ENCODE data around the gene UBALD1.
A peak's percentile ranks its signal among the peaks of the same experiment; 100 is the strongest.

The UBALD1 gene

DNA sequence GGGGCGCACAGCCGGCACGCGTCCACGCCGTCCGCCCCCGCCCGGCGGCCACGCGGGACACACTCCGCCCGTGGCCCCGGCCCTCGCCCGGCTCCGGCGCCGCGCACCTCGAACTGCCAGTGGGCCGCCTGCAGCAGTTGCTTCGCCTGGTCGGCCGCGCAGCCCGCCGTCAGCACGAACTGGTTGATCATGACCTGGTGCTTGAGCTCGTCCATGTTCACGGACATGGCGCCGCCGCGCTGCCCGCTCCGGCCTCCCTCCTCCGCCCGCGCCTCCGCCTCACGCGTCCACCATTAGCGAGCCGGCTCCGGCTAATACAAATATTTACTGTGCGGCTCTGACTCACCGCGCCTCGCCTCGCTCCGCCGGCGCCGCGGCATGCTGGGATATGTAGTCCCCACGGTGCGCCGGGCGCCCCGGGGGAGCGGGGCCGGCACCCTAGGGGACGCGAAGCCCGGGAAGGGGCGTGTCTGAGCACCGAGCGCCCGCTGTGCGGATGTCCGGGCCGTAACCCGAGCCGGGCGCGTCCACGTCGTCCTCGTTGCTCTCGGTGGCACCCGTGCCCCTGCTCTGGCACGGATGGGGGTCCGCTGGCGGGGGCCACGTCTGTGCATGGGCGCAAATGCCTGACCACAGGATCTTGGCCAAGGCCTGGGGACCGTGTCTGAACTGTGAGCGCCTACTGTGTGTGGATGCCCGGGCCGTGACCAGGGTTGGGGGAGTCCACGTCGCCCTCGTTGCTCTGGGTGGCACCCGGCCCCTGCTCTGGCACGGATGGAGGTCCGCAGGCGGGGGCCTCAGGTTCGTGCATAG lies at the start of gene UBALD1:
Gene UBALD1 (minus strand): TSS at position 318 of the 813 bp plus-strand sequence. CDS start 91 bp downstream, at position 227.
- DNase-seq (ENCODE audit: low spot score): peak; percentile 70

DNA sequence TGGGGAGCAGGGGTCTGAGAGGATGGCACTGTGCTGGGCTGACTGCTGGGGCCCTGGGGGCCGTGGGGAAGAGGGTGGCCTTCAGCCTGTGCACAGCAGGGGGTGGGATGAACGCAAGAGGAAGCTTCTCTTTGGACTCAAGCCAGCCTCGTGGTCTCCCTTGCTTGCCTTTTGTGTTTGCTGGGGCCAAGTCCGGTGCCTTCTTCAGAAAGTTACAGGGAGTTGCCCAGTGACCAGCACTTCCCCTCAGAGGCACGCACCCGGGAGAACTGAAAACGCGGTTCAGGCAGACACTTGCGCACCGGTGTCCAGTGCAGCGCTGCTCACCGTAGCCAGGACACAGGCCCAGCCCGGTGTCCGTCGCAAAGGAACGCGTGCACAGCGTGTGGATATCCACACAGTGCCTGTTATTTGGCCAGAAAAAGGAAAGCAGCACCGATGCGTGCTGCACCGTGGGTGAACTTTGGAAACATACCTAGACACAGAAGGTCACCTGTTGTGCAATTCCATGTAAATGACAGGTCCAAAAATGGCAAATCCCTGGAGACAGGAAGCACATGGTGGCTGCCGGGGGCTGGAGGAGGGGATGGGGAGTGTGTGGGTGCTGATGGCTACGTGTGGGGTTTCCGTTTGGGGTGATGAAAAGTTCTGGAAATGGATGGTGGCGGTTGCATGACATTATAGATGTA lies 49.2 kb upstream of the UBALD1 start:
- DNase-seq (ENCODE audit: low spot score): no peak

DNA sequence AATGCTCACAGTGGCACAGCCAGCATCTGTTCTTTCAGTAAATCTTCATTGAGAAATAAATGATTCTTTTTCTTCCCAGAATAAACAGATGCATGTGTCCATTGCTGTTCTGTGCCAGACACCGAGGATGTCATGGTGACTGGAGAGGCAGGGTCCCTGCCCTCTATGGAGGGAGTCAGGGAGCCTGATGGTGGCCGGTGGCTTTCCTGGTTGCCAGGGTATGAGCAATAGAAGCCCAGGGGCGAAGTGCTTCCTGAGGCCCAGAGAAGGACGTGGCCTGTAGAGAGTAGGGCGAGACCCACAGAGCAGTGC lies 48.7 kb upstream of the UBALD1 start:
- DNase-seq (ENCODE audit: low spot score): no peak

DNA sequence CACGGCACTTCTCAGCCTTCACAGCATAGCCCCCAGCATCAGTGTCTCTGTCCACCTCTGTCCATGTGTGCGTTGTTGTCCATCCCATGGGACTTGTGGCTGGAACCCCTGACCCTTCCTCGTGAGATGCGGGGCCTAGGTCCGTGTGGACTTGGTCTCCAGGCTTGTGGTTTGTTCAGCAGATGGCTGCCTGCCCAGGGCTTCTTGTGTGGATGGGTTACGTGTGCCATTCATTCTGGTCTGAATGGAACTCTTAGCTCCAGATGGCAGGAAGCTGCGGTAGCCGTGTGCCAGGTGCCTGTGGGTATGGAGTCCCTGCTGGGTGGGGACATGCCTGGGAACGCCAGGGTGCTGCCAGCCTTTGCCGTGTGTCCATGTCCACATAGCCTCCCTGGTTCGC lies 47.0 kb upstream of the UBALD1 start:
- no peak for DNase-seq (ENCODE audit: low spot score)

DNA sequence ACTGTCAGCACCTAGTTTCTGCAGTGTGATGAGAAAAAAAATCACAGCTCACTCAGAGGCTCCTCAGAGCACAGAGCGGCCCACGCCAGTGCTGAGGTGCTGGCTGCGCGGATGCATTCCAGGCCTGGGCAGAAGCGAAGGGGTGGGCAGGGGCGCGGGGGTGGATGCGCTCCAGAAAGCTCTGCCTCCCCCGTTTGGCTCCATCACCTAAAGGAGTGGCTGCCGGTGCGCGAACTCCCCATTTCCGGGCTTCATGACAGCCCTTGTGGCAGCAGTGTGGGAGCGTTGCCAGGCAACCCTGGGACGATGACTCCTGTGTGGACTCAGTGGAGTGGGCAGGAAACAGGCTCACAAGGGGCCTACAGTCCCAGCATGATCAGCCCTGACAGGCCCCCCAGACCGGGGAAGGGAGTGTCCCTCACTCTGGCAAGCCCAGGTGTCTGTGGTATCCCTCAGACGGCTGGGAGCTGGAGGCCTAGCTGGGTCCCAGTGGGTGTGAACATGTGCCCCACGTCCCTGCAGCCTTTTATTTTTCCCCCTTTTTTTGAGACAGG lies 45.8 kb upstream of the UBALD1 start:
- peak; percentile 52 for DNase-seq (ENCODE audit: low spot score)

DNA sequence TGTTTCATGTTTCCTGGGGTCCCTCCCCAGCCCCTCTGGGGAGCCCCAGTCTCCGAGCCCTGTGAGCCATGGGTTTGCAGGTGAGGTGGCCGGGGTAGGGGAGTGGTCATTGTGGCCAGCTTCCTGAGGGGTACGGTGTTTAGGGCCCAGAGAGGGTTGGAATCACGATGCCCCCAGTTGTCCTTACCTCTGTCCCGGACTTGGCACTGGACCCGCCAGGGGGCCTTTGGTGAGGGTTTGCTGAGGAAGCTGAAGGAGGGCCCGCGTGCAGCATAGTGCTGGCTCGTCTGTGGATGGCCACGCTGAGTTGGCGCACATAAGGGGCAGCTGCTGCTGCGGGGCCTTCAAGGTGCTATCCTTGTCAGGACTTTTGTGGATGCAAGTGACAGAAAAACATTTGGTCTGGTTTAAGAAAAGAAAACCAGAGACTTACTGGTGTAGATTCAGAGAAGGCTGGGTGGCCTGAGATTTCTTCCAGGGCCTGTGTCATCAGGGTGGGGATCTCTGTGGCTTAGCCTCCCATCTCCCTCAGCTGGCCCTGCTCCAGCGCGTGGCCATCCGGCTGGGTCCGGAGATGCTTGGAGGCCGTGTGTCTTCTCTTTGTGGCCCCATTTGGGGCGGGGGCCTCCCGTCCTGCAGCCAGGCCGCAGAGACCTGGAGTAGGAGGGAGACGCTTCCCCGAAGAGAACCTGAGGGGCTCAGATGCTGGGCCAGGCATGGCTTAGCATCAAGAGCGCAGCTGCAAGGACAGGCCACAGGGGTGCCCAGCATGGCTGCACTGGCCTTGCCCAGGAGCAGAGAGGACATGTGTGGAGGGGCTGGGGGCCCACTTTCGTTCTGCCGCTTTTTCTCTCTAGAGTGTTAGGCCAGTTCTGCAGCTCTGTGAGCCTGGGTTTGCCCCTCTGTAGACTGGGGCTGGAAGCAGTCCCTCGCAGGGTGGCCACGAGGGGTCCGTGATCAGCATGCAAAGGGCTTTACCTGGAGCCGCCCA lies 45.0 kb upstream of the UBALD1 start:
- no peak for DNase-seq (ENCODE audit: low spot score)

DNA sequence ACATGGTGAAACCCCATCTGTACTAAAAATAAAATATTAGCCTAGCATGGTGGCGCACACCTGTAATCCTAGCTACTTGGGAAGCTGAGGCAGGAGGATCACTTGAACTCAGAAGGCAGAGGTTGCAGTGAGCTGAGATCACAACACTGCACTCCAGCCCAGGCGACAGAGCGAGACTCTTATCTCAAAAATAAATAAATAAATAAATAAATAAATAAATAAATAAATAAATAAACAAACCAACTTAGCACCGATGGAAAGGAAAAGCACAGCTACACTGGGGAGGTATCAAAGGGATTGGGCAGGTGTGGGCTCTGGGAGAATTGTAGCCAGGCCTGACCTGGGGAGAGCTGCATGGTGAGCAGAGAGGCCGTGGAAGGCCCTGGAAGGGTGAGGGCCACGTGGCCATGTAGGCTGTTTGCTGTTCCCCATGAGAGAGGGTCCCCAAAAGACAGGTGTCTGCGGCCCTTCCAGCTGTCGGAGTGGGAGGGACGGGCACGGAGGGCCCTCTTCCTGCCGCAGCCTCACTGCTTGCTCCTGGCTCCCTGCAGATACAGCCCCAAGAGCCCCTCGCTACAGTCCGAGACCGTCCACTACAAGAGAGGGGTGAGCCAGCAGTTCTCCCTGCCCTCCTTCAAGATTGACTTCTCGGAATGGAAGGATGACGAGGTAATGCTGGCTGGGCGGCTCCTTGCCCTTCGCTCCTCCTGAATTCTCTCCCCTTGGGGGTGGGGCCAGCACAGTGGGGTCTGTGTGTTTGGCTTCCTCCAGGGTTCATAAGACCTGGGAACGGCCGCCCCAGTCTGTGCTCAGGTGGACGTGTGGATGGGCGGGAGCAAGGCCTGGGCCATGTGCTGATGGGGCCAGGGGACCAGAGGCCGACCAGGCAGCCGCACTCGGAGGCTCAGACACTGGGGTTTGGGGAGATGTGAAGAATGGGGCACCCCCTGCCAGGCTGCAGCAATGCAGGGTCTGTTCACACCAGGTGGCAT lies 42.3 kb upstream of the UBALD1 start:
- no peak for DNase-seq (ENCODE audit: low spot score)

DNA sequence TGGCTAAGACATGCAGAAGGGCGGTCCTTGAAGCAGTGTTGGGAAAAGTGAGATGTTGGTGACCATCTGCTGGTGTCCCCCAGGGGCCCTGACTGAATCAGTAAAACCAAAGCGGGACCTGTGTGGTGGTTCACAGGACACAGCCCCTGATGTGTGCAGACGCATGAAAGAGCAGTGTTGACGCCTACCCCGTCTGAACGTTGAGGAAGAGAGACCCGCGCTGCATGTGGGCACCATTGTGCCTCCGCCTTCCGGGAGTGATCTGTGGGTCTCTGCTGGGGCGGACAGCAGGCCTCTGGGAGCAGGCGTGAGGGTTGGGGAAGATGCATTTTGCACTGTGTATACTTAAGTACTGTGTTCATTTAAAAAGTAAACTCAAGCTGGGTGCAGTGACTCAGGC lies 41.5 kb upstream of the UBALD1 start:
- no peak for DNase-seq (ENCODE audit: low spot score)

DNA sequence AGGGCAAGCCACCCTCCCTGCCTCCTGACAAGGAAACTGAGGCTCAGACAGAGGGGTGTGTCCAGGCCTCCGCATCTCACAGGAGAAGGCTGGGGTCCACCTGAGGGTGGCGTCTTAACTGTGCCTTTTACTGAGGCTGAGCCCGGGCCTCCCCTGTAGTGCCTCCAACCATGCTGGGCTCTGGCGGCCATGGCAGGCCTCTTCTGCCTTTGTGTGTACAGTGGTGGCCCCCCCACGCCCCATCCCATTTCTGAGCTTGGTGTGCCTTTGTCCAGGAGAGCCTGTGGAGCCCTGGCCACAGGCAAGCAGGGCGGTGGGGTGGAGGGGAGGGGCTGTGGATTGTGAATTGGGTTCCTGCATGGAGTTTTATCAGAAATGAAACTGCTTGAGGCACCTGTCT lies 41.1 kb upstream of the UBALD1 start:
- no peak for DNase-seq (ENCODE audit: low spot score)

DNA sequence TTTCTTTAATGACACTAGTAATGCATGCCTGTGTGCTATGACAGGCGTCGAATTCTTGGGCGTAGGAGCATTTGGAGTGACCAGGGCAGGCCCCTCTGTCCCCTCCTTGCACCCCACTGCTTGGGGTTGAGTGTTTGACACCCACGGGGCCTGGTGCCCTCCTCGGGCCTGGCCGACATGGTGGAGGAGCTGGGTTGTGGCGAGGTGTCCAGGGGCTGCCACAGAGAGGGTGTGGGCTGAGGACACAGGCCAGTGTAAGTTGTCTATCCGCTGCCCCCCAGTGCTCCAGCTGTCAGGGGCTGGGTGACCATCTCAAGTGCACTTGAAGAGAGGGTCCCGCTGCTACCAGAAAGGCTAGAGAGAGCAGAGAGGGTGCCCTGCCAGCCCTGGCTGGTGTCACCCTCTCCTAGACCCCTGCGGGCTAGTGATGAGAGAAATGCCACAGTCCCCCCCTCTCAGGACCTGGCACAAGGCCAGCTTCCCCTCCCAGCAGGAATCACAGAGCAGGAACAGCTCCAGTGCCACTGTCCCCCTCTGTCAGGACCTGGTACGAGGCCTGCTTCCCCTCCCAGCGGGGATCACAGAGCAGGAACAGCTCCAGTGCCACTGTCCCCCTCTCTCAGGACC lies 40.4 kb upstream of the UBALD1 start:
- no peak for DNase-seq (ENCODE audit: low spot score)

DNA sequence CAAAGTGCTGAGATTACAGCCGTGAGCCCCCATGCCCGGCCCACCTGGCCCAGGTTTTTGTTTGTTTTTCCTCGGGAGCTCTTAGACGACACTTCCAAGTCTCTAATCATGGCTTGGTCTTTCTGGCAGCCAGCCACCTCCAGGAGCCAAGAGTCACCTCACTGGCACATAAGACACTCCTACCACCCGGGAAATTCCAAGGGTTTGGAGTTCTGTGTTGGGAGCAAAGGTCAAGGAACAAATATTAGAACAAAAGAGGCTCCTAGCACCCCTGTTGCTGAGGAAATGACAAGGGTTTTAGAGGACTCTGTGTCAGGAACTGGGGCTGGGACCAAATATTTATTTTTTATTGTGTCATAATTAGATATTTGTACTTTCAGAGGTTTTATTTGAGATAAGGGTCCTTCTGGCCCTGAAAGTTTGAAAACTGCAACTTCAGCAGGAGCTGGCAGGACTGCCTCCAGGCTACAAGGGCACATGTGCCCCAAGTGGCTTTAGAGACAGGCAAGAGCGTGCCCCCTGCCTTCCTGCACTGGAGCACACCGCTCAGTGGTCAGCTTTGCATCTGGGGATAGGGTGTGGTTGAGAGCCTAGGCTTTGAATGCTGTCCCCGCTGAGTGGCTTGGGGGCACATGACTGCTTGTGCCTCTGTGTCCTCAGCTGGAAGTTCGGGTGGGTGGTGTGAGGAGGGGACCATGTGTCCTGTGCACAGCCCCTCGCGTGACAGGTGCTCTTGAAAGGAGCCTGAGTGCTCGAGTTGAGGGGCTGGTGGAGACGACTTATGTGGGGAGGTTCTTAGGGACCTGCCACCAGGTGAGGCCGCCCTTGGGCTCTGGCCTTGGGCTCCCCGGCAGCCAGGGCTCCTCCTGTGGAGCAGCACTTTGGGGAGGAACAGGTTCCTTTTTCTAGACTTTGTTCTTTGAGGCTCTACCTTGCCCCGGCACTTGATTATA lies 39.6 kb upstream of the UBALD1 start:
- no peak for DNase-seq (ENCODE audit: low spot score)

DNA sequence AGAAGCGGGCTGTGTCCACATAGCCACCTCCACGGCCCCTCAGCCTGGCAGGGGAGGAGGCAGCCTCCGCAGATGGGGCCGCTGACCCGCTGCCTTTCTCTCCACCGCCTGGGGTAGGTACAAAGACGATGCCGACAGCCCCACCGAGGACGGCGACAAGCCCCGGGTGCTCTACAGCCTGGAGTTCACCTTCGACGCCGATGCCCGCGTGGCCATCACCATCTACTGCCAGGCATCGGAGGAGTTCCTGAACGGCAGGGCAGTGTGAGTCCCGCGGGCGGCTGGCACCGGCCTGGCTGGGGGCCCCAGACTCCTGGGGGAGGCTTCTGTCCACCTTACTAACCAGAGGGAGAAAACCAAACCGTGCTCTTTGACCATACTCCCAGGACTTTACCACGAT lies 37.9 kb upstream of the UBALD1 start:
- no peak for DNase-seq (ENCODE audit: low spot score)

DNA sequence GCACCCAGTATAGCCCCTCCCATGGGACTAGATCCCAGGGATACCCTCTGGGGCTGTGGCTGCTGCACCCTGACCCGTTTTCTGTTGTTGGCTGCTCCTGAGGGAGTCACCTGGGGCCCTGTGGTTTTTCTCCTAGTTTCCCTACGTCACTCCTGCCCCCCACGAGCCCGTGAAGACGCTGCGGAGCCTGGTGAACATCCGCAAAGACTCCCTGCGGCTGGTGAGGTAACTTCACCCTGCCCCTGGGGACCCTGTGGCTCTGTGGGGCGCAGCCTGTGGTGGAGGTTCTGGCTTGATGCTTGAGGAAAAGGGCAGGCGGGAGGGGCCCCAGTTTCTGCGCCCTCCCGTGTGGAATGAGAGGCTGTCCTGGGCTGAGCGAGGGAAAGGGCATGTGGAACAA lies 37.1 kb upstream of the UBALD1 start:
- no peak for DNase-seq (ENCODE audit: low spot score)

DNA sequence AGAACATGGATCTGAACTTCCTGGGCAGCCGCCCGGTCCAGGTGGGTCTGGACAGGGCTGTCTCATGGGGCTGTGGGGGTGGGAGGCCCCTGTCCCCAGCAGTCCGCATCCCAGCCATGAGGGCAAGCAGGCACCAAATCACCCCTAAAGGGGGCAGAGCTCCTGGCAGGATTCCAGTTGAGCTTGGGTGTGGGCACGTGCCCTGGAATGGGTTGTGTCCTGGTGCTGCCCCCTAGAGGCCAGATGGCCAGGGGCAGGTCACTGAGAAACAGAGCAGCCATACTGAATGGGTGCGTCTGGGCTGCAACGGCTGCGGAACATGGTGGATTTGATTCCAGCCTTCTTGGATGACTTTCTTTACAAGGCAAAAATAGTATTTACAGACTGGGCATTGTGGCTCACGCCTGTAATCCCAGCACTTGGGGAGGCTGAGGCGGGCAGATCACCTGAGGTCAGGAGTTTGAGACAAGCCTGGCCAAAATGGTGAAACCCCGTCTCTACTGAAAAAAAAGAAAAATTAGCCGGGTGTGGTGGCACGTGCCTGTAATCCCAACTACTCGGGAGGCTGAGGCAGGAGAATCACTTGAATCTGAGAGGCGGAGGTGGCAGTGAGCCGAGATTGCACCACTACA lies 35.9 kb upstream of the UBALD1 start:
- peak; percentile 66 for DNase-seq (ENCODE audit: low spot score)

DNA sequence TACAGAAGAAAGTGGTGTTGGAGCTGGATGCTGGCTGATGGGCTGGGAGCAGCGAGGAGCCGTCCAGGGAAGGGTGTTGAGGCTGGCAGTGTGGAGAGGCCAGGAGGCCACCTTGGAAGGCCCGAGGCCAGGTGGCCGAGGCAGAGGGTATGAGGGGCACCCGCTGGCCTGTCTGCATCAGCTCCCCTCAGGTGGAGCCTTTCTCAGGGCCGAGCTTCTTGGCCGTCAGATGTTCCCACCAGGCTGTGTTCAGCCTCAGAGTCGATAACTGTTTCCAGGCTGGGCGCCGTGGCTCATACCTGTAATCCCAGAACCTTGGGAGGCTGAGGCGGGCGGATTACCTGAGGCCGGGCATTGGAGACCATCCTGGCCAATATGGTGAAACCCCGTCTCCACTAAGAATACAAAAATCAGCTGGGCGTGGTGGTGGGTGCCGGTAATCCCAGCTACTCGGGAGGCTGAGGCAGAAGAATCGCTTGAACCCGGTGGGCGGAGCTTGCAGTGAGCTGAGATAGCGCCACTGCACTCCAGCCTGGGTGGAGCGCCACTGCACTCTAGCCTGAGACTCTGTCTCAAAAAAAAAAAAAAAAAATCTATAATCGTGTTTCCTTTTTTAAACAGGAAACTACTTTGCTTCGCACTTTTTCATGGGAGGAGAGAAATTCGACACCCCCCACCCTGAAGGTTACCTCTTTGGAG lies 35.2 kb upstream of the UBALD1 start:
- no peak for DNase-seq (ENCODE audit: low spot score)

DNA sequence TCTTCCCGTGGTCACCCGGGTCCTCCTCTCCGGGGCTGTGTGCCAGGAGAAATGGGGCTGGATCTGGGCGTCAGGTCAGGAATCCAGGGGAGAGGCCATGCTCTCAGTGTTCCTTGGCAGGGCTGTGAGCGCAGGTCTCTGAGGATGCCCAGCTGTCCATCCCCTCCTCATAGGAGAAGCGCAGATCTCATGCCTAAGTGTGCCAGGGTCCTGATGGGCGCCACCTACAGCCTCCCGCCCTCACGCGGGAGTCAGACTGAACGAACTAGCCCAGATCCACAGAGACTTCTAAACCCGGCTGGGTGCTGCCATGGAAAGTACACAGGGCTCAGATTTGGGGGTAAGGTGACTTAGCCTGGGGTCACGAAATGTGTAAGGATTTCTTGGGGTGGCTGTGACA lies 34.2 kb upstream of the UBALD1 start:
- DNase-seq (ENCODE audit: low spot score): no peak

DNA sequence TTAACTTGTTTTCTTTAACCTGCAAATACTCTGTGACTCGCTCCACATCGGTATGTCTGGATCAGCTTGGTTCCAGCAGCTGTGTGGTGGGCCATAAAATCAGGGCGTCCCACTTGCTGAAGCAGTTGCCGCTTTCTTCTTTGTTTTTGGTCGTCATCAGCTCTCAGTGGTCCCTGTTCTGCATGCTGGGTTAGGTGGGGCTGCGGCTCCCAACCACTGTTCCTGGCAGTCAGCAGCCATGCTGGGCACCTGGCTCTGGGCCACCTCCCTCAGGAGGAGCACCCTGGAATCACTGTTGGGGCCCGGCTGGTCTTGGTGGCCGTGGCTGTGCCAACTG lies 32.9 kb upstream of the UBALD1 start:
- DNase-seq (ENCODE audit: low spot score): no peak

Measured in CD4-positive, alpha-beta T cell treated with Interleukin-6 at 100 ng/mL for 8 hours (primary cell).